Heart left ventricle (tissue), 13 donors: ENCODE measurements around the gene SLC26A1.

Experiments used
- POLR2A ChIP-seq, 2 donors: fragments of 450-650 bp; IDR thresholded peaks; one replicate each; pipeline ENCODE4 v1.6.1; 2017; ENCODE audit warnings: antibody characterized with exemption in 2 of 2, mild to moderate bottlenecking in 2 of 2, moderate library complexity in 2 of 2
- TF ChIP-seq, protein P1 (sequence below), 12 donors: fragments of 200-600 bp; sonication (generic) in 4 of 12; IDR thresholded peaks; one replicate each; pipeline versions ENCODE4 v1.5.0 to v1.8.0; 2018 to 2022; ENCODE audit warnings: antibody characterized with exemption in 12 of 12, mild to moderate bottlenecking in 5 of 12
- donor health status: ischemic (EF 13 %, LVEDD 7.1; RV severe dilation, severe dysfunction).
- donor health status: DM: no; HTN: yes; CAD: no.
- donor health status: DM: no; HTN: no; CAD: no.
- donor health status: ischemic (EF 25% LVEDD 6.9; RV normal size, moderate dysfunction).
- donor health status: ischemic (EF 25% LVEDD 5.7; RV mildly dilated, moderate dysfunction).
- donor health status: ischemic (EF 35%, LVEDD 5.7; RV mildly dilated, moderate dysfunction).
- donor health status: nonischemic (EF 11% LVEDD 7.7; RV severe dilation, severe dysfunction).
- donor health status: DM: yes; HTN: yes; CAD: no.
- donor health status: PGD.
- donor health status: ischemic (EF 29% LVEDD 5.4; RV normal size, mild dysfunction).
- donor health status: nonischemic (EF 23%, LVEDD 6.1; RV moderate dilation, normal function).

DNA sequence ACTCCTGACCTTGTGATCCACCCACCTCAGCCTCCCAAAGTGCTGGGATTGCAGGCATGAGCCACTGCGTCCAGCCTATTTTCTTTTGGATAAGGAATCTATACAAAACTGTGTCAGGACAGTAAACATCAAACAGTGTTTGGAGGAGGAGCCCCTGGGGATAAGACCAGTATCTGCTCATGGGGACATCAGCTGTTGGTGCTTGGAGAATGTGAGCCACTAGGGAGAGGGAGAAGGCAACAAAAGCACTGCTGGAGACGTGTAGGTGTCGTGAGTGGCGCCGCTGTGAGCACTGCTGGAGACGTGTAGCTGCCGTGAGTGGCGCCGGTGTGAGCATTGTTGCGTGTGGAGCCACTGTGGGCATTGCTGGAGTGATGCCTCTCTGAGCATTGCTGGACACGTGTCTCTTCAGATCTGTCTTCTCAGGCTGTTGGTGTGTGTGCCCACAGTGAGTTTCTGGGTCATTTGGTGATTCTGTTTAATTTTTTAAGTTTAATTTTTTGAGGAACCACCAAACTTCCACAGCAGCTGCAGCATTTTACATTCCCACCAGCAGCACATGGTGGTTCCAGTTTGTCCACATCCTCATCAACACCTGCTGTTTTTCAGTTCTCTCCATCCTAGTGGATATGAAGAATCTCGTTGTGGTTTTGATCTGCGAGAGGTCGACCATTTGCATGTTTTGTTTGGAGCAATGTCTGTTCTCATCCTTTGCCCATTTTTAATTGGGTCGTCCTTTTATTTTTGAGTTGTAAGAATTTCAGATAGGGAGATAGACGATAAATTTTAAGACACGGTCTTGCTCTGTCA lies 38.8 kb downstream of the SLC26A1 start:
- TF ChIP-seq, protein P1, sequence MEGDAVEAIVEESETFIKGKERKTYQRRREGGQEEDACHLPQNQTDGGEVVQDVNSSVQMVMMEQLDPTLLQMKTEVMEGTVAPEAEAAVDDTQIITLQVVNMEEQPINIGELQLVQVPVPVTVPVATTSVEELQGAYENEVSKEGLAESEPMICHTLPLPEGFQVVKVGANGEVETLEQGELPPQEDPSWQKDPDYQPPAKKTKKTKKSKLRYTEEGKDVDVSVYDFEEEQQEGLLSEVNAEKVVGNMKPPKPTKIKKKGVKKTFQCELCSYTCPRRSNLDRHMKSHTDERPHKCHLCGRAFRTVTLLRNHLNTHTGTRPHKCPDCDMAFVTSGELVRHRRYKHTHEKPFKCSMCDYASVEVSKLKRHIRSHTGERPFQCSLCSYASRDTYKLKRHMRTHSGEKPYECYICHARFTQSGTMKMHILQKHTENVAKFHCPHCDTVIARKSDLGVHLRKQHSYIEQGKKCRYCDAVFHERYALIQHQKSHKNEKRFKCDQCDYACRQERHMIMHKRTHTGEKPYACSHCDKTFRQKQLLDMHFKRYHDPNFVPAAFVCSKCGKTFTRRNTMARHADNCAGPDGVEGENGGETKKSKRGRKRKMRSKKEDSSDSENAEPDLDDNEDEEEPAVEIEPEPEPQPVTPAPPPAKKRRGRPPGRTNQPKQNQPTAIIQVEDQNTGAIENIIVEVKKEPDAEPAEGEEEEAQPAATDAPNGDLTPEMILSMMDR (IDR thresholded peaks at IDR 0.05) = no peak
- TF ChIP-seq POLR2A (IDR thresholded peaks at IDR 0.05) = no peak
